OCI-LY3 (cell line): Measurements from ENCODE around the gene SAPCD2.
"Not testable (repeated sequence)": the region's sequence is repeated elsewhere in the genome, so short reads cannot be mapped to it uniquely, and the experiment has no call there.

Source experiments
- H2AFZ ChIP-seq: fragments of 200-600, 300-600 bp; shearing (Covaris generic); 2 replicates; pipeline ENCODE4 v1.6.0; 2014; ENCODE audit warnings: antibody characterized with exemption, low read depth, low read length
- H3K27ac ChIP-seq: fragments of 200-600, 300-600 bp; sonication (generic); 2 replicates; pipeline ENCODE4 v1.5.1; 2014; ENCODE audit warnings: mild to moderate bottlenecking, low read length, moderate library complexity, mixed read lengths
- H3K27me3 ChIP-seq: fragments of 200-600, 300-600 bp; sonication (generic); 2 replicates; pipeline ENCODE4 v1.6.1; 2014; ENCODE audit warnings: low read depth, low read length, mixed read lengths
- H3K36me3 ChIP-seq: fragments of 200-600, 300-600 bp; sonication (generic); replicated peaks from 2 replicates; pipeline ENCODE3; 2014; ENCODE audit warnings: low read depth, low read length, mixed read lengths
- H3K4me1 ChIP-seq: fragments of 300-600, 200-600 bp; sonication (generic); 2 replicates; pipeline ENCODE4 v1.6.1; 2014; ENCODE audit warnings: low read length, mixed read lengths
- H3K4me2 ChIP-seq: fragments of 200-600, 300-600 bp; sonication (generic); 2 replicates; pipeline ENCODE4 v1.6.1; 2014; ENCODE audit warnings: low read length, mixed read lengths
- H3K4me3 ChIP-seq: fragments of 300-600, 200-600 bp; sonication (generic); 2 replicates; pipeline ENCODE4 v1.5.1; 2014; ENCODE audit warnings: antibody characterized with exemption, mild to moderate bottlenecking, low read length, moderate library complexity
- H3K79me2 ChIP-seq: fragments of 300-600, 200-600 bp; shearing (Covaris generic); 2 replicates; pipeline ENCODE4 v1.6.1; 2014; ENCODE audit warnings: mild to moderate bottlenecking, low read length, mixed read lengths
- H3K9ac ChIP-seq: fragments of 300-600, 200-600 bp; shearing (Covaris generic); 2 replicates; pipeline ENCODE4 v1.6.0; 2014; ENCODE audit warnings: mild to moderate bottlenecking, low read length, moderate library complexity
- H3K9me3 ChIP-seq: fragments of 200-600, 300-600 bp; shearing (Covaris generic); 2 replicates; pipeline ENCODE4 v1.6.1; 2014; ENCODE audit warnings: low read length, mixed read lengths; ENCODE audit not compliant: insufficient read depth
- H4K20me1 ChIP-seq: fragments of 200-600, 300-600 bp; sonication (generic); 2 replicates; pipeline ENCODE4 v1.6.1; 2016; ENCODE audit warnings: low read length, mixed read lengths; ENCODE audit not compliant: insufficient read depth
- CTCF ChIP-seq: fragments of 200-600, 300-600 bp; sonication (generic); IDR thresholded peaks from 2 replicates; pipeline ENCODE4 v1.5.1; 2014; ENCODE audit warnings: antibody characterized with exemption, low read length, low read depth
- EZH2phosphoT487 ChIP-seq: fragments of 200-600 bp; shearing (Covaris generic); IDR thresholded peaks from 2 replicates; pipeline ENCODE4 v1.6.1; 2018; ENCODE audit warnings: antibody characterized with exemption, mixed run types, low read depth

The SAPCD2 gene

GRCh38 chr9:137034039-137034708 lies 36.2 kb downstream of the SAPCD2 start:
- H3K9me3 ChIP-seq = no peaks in the 10 kb centered on the region
- no peaks in the 10 kb centered on the region for H4K20me1 ChIP-seq
- TF ChIP-seq EZH2phosphoT487 = no peak
- H3K4me2 ChIP-seq = peak overlapping the region; percentile 97
- H3K27me3 ChIP-seq = 0 out of 2 replicates have a peak, but pooled peaks cover 6% of the 10 kb centered on the region
- H3K36me3 ChIP-seq = no peaks in the 10 kb centered on the region
- H3K4me3 ChIP-seq = peak overlapping the region; percentile 72
- H2AFZ ChIP-seq = no peak overlapping the region
- H3K79me2 ChIP-seq = no peaks in the 10 kb centered on the region
- peak overlapping the region; percentile 58 for H3K9ac ChIP-seq
- peaks cover 36% of the 10 kb centered on the region for H3K4me1 ChIP-seq
- peak overlapping the region; percentile 81 for H3K27ac ChIP-seq

GRCh38 chr9:137033481-137033880 lies 36.9 kb downstream of the SAPCD2 start:
- H3K27ac ChIP-seq, H3K4me2 ChIP-seq, H3K9me3 ChIP-seq, H3K27me3 ChIP-seq, H3K79me2 ChIP-seq, H3K4me3 ChIP-seq, H3K36me3 ChIP-seq, H4K20me1 ChIP-seq, H3K9ac ChIP-seq, H2AFZ ChIP-seq: not testable (repeated sequence)
- H3K4me1 ChIP-seq = peaks cover 40% of the 10 kb centered on the region

GRCh38 chr9:137032858-137033257 lies 37.5 kb downstream of the SAPCD2 start:
- Histone ChIP-seq H3K36me3 (no peaks in the 10 kb centered on the region), H3K4me1 (peaks cover 40% of the 10 kb centered on the region), H3K9me3 (no peaks in the 10 kb centered on the region), H3K27me3 (no peaks in the 10 kb centered on the region), H3K27ac (no peak overlapping the region), H3K79me2 (no peaks in the 10 kb centered on the region), H4K20me1 (no peaks in the 10 kb centered on the region), H3K4me2 (peak overlapping the region; percentile 48; the same call in 1 of the 2 replicates), H3K9ac (peak overlapping the region; percentile 13; the same call in 1 of the 2 replicates), H3K4me3 (peak overlapping the region; percentile 19; the same call in 1 of the 2 replicates), H2AFZ (no peak overlapping the region)
- TF ChIP-seq CTCF (no peak), EZH2phosphoT487 (no peak)

GRCh38 chr9:137031904-137032640 lies 38.3 kb downstream of the SAPCD2 start, which contains the start of gene FUT7:
FUT7 (minus strand) TSS chr9:137032088; CDS start chr9:137031991, 97 bp downstream.
- Histone ChIP-seq H3K4me1 (peaks cover 44% of the 10 kb centered on the region), H3K36me3 (no peaks in the 10 kb centered on the region), H3K4me2 (peak within 1 kb of the TSS; percentile 48), H3K27me3 (peaks cover 5% of the 10 kb centered on the region), H2AFZ (no peak within 1 kb of the TSS), H3K27ac (no peak within 1 kb of the TSS), H4K20me1 (no peaks in the 10 kb centered on the region), H3K4me3 (peak within 1 kb of the TSS; percentile 19; the same call in 1 of the 2 replicates), H3K79me2 (no peaks in the 10 kb centered on the region), H3K9ac (peak within 1 kb of the TSS; percentile 13; the same call in 1 of the 2 replicates), H3K9me3 (no peaks in the 10 kb centered on the region)
- no peak for TF ChIP-seq EZH2phosphoT487
- no peak for TF ChIP-seq CTCF
